NCI-H460 (cell line): Measurements from ENCODE around the gene CLEC2B. TPM values are rescaled to one million over a fixed set of nuclear protein-coding genes. Genes with fewer than 3 reads are reported as not detected.

Source experiments
- DNase-seq: peaks from one replicate; pipeline ENCODE4 v3.0.0-alpha.2; 2016; ENCODE audit warnings: low read depth; ENCODE audit errors: extremely low read depth
- total RNA-seq: library from RNA; depleted of rRNA; stranded (reverse); fragments of >200 nt; shearing (Covaris generic); gene quantifications from 2 replicates; pipeline ENCODE4 v1.2.3, GENCODE V29; 2014

Gene CLEC2B
- total RNA-seq, 1 experiment from 2014 or later, result 0.77 TPM

DNA sequence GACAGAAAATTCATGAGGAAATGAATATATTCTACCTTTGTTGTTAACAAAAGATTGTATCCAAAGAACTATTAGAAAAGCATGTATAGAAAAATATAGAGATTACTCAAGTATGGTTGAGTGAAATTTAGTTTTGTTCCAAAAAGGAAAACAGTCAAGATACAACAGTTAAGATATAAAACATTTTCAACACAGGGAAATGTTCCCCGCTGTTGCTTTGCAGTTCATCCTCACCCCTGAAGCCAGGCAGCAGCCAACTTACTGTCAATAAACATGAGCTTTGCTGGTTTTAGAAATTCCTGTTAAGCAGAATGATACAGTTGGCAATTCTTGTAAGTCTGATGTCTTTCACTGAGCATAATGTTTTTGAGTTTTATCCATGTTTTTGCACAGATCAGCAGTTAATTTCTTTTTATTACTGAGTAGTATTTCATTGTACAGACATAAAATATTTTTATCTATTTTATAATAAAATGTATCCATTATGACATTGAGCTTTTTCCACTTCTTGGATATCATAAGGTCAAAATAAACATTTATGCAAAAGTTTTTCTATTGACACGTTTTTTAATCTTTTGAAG, 1.2 kb upstream of the CLEC2B start:
- no peak for DNase-seq

GRCh38 chr12:9868951-9869306, 225 bp downstream of the CLEC2B start:
- DNase-seq, result no peak

DNA sequence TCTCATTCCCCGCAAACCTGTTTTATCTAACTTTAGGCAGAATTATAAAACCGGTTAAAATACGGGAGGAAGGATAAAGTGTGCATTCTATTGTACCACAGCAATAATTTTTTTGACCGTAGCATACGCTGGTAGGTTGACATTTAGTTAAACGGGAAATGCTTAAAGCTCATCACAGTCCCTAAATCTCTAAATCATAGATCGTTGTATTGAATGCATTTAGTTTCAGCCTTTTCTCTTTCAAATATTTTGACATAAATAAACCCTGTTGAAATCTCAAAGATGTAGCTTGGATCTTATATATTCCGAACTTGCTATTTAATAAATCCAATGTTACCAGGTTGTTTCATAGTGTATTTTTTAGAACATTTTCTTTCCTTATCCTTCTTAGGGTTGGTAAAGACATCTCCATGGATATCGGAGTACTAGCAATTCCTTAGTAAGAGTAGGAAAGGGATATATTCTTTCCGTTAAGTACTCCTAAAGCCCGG, 798 bp downstream of the CLEC2B start:
- DNase-seq, result no peak

GRCh38 chr12:9867531-9867930, 1.6 kb downstream of the CLEC2B start:
- DNase-seq, result no peak

GRCh38 chr12:9866860-9867269, 2.3 kb downstream of the CLEC2B start:
- DNase-seq, result no peak

GRCh38 chr12:9864913-9865675, 4.1 kb downstream of the CLEC2B start:
- DNase-seq, result no peak

DNA sequence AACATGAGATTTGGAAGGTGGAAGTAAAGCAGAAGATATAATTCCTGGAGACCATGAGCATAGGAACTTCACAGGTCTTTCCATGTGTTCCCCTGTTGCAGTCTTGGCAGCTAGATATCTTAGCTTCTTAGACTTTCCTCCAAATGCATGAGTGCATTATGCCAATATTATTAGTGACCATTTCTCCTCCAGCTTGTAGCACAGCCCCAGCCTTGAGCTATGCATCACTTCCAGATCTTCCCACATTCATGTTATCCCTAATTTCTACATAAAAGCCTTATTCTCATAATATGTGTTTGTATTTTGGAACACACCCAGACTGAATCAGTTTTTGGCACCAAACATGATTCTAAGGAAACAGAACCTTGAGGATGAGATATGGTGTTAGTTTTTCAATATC, 11.0 kb downstream of the CLEC2B start:
- DNase-seq, result no peak

DNA sequence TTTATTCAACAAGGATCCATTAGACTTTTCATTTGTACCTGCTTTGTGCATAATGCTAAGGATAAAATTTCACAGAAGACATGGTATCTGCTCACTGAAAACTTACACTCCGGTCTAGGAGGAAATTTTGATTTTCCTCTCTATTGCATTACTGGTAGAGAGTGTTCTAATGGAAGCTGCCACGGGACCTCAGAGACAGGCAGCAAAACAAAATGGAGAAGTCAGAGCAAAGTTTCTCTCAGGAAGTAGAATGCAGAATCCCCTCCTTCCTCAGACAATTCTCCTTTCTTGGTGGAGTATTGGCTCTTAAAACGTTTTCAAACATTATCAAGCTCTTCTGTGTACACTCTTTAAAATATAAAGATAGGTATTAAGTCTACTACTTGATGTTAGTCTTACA, 12.3 kb downstream of the CLEC2B start:
- no peak for DNase-seq

- no peak for DNase-seq
These were observed 13.0 kb downstream of the CLEC2B start for GRCh38 chr12:9856151-9856550.

DNA sequence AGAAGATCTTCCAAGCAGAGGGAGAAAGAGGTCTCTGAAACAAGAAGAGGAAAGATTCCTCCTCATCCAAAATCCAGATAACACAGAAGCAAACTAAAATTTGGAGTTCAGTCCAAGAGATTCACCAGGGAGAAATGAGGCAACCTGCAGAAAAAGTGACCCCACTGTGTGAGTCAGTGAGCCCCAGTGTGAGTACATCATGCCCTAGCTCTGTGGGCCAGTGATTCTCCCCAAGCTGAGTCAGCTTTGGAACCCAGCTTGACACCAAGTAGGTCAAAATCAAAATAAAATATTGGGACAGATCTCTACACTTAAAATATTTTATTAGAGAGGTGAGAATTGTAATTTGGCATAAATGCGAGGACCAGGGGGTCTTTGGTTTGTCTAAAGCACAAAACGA, 17.2 kb downstream of the CLEC2B start:
- DNase-seq, result no peak

DNA sequence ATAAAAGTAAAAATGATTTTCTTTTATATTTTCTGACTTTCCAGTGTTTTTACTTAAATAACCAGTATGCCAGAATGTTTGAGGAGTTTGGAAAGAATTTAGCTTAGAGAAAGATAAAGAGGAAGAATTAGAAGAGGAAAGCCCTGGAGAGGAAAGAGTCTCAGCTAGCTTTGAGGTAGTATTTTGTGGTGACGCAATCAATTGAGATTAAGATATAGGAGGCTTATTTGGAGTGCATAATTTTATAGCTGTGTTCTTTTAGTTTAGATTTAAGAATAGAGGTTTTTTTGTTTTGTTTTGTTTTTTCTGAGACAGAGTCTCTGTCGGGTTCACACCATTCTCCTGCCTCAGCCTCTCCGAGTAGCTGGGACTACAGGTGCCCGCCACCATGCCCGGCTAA, 18.1 kb downstream of the CLEC2B start:
- DNase-seq, result no peak

DNA sequence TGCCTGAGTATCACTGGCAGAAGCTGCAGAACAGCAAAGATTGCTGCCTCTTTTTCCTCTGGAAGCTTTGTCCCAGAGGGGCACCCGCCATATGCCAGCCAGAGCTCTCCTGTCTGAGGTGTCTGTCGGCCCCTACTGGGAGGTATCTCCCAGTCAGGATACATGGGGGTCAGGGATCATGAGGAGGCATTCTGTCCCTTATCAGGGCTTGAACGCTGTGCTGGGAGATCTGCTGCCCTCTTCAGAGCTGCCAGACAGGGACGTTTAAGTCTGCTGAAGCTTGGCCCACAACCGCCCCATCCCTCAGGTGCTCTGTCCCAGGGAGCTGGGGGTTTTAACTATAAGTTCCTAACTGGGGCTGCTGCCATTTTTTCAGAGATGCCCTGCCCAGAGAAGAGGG, 20.3 kb downstream of the CLEC2B start:
- DNase-seq, result no peak

- DNase-seq, result no peak
These were observed 25.7 kb downstream of the CLEC2B start for GRCh38 chr12:9843407-9843806.

DNA sequence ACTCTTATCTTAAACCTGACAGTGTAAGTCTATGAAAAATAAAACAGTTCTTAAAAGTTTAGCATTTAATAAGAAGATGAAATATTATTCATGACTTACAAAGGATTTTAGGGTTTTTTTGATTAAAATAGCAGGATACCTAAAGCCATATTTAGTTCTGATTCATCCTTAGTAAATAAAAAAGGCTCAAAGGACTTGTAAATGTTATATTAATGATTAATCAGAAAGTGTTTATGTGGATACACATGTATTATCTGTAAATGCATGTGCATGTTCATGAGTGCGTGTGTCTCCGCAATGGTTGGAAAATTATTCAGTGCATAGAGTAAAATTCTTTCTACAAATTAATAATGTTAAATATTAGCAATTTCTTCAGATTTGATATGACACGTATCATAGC, 37.4 kb downstream of the CLEC2B start:
- DNase-seq, result no peak

GRCh38 chr12:9829982-9830381, 39.2 kb downstream of the CLEC2B start:
- no peak for DNase-seq

- DNase-seq, result no peak
These were observed 39.7 kb downstream of the CLEC2B start for GRCh38 chr12:9829483-9829882.

DNA sequence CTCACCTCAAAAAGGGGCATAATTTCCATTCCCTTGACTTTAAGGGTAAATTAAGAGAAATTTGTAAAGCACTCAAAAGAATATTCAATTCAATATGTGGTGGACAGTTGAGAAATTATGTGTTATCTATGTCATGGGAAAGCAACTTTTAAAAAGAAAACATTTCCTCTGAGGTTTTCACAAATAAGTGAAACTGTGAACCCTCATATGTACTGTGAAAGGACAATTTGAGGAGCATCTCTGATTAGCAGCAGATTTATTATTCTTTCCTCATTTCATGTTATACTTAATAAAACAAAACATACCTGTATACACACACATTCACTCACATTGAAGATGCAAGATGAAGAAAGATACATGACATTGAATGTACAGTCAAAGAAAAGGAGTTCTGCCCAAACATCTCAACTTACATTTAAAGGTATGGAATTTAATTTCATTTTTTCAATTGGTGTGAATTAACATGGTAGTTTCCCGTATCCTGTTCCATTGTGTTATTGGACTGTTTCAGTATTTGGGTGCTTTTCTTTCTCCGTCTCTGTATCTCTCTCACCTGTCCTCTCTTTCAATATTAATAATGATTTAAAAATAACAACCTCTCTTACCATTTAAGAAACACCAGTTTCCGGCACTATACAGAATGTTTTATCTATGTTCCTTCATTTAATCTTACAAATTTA, 41.8 kb downstream of the CLEC2B start, which contains the start of gene KLRF1:
KLRF1 (plus strand) TSS at position 273 of the 680 bp plus-strand sequence; CDS start at position 337, 64 bp downstream.
- no peak for DNase-seq

- no peak for DNase-seq
These were observed 48.7 kb downstream of the CLEC2B start for GRCh38 chr12:9820281-9820930.

DNA sequence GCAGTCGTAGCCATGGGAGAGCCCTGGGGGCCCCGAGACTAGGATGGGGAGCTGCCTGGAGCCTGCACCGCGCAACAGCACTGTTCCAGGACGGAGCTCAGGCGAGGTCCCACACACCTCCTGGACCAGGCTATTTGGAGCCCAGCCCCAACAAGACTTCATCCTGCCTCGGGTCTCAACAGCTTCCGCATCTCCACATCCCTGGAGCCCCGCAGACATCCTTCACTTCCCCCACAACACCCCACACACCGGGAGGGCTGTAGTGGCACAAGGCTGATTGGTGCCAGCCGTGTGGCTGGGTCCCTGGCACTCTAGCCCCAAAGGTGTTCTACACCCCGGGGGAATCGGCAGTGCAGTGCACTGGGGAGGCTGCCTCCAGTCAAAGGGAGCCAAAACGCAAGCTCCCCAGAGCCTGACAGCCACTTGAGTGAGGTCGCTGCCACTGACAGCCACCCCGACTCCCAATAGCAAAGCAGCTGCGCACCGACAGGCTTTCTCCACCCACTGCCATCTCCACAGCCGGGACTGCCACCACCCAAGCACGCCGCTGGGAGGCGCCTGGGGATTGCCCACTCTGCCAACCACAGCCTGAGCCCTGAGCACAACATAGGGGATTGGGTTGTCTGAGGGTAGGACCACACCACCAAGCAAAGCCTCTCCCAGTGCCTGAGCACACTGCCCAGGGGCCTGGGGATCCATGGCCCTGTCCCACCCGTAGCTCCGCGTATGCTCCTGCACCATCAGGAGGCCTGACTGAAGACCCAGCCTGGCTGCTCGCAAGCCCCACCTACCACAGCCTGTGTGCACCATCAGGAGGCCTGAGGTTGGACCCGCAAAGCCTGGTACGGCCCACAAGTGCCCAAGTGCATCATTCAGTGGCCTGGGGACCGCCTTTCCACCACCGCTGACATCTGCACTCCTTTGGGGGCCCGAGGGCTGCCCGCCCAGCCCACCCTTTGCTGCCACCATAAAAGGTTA, 55.0 kb downstream of the CLEC2B start:
- DNase-seq, result peak; percentile 7

GRCh38 chr12:9811621-9812020, 57.5 kb downstream of the CLEC2B start:
- no peak for DNase-seq
